Endothelial cell of umbilical vein (primary cell): Measurements from ENCODE around the gene PHF2. TPM values are rescaled to one million over a fixed set of nuclear protein-coding genes. Genes with fewer than 3 reads are reported as not detected.

Experiments used
- BruUV-seq: library from RNA; stranded (reverse); fragments of 400-500 nt; replicated peaks from 2 replicates; lab custom pipeline; 2021; lab: Mats Ljungman, UMichigan
- CTCF ChIA-PET: fragments of 300-600, 350-600 bp; sonication (Branson Sonifier 250); formaldehyde crosslinking; loops from one replicate; lab custom pipeline; 2021; ENCODE audit warnings: antibody characterized with exemption, inconsistent platforms; lab: Charles Lee
- POLR2A ChIA-PET: fragments of 300-600, 350-600 bp; sonication (Branson Sonifier 250); formaldehyde crosslinking; loops from one replicate; lab custom pipeline; 2021; ENCODE audit warnings: antibody characterized with exemption, inconsistent platforms; lab: Charles Lee
- DNase-seq: peaks from one replicate; pipeline ENCODE4 v3.0.0-alpha.2; 2011; ENCODE audit warnings: low read depth, low spot score
- FAIRE-seq: peaks from 2 replicates; lab custom pipeline; 2011; peaks lifted over from hg19 to GRCh38; lab: Jason Lieb, UNC
- H2AFZ ChIP-seq: 2 replicates; pipeline ENCODE4 v1.6.0; 2012; ENCODE audit warnings: low read depth, low read length, control low read depth, inconsistent platforms
- H3K27ac ChIP-seq: 2 replicates; pipeline ENCODE4 v1.5.1; 2011; ENCODE audit warnings: low read depth, mild to moderate bottlenecking, control low read depth, low read length, moderate library complexity; ENCODE audit not compliant: insufficient read depth
- H3K27me3 ChIP-seq, 2 experiments: 2 replicates each; pipeline versions ENCODE4 v1.6.0 to v1.6.1; 2011; ENCODE audit warnings: low read length in 2 of 2, mixed read lengths in 1 of 2; ENCODE audit not compliant: control insufficient read depth in 2 of 2, insufficient read depth in 2 of 2
- H3K36me3 ChIP-seq, 2 experiments: 2 replicates in 1 of 2; 3 replicates in 1 of 2; pipeline ENCODE4 v1.5.1; 2011; ENCODE audit warnings: low read length in 2 of 2, mild to moderate bottlenecking in 1 of 2, moderate library complexity in 1 of 2; ENCODE audit not compliant: control insufficient read depth in 2 of 2, insufficient read depth in 2 of 2; ENCODE audit errors: extremely low read depth in 1 of 2
- H3K4me1 ChIP-seq: 3 replicates; pipeline ENCODE4 v1.5.1; 2011; ENCODE audit warnings: mild to moderate bottlenecking, low read length; ENCODE audit not compliant: control insufficient read depth, insufficient read depth; ENCODE audit errors: extremely low read depth
- H3K4me2 ChIP-seq: 2 replicates; pipeline ENCODE4 v1.6.1; 2011; ENCODE audit warnings: low read length, control low read depth, mixed read lengths; ENCODE audit not compliant: insufficient read depth
- H3K4me3 ChIP-seq, 3 experiments: fragments of 200-600 bp in 1 of 3; sonication (generic), shearing (Covaris generic) in 1 of 3; replicated peaks in 1 of 3; 2 replicates each; pipeline ENCODE4 v1.5.1; 2011 to 2016; ENCODE audit warnings: control low read depth in 3 of 3, low read length in 3 of 3, mild to moderate bottlenecking in 2 of 3, inconsistent platforms in 1 of 3, low read depth in 1 of 3, moderate library complexity in 1 of 3; ENCODE audit not compliant: insufficient read depth in 1 of 3
- H3K79me2 ChIP-seq: 2 replicates; pipeline ENCODE4 v1.6.0; 2012; ENCODE audit warnings: low read length, inconsistent platforms; ENCODE audit not compliant: control insufficient read depth, insufficient read depth
- H3K9ac ChIP-seq: replicated peaks from 2 replicates; pipeline ENCODE3; 2011; ENCODE audit warnings: low read length, control low read depth; ENCODE audit not compliant: insufficient read depth; ENCODE audit errors: extremely low read depth
- H3K9me1 ChIP-seq: replicated peaks from 3 replicates; pipeline ENCODE4 v1.6.0; 2011; ENCODE audit warnings: mild to moderate bottlenecking, low read length; ENCODE audit not compliant: control insufficient read depth, insufficient read depth; ENCODE audit errors: extremely low read depth
- H3K9me3 ChIP-seq: replicated peaks from 2 replicates; pipeline ENCODE4 v1.5.1; 2012; ENCODE audit warnings: low read length, inconsistent platforms; ENCODE audit not compliant: control insufficient read depth, insufficient read depth
- H4K20me1 ChIP-seq: replicated peaks from 2 replicates; pipeline ENCODE3; 2011; ENCODE audit warnings: mild to moderate bottlenecking, low read length; ENCODE audit not compliant: control insufficient read depth, insufficient read depth; ENCODE audit errors: extremely low read depth
- CTCF ChIP-seq, 2 donors: IDR thresholded peaks; 1 replicate in 1 of 2; 2 replicates in 1 of 2; pipeline ENCODE4 v1.5.1; 2011; ENCODE audit warnings: low read length in 2 of 2, mild to moderate bottlenecking in 2 of 2, moderate library complexity in 2 of 2, control low read depth in 1 of 2, inconsistent platforms in 1 of 2, low read depth in 1 of 2; ENCODE audit not compliant: insufficient read depth in 1 of 2; ENCODE audit errors: extremely low read depth in 1 of 2
- EZH2 ChIP-seq: IDR thresholded peaks from 2 replicates; pipeline ENCODE4 v1.6.1; 2012; ENCODE audit warnings: borderline replicate concordance, low read depth, mild to moderate bottlenecking, moderate library complexity, low read length, inconsistent platforms; ENCODE audit not compliant: severe bottlenecking
- GATA2 ChIP-seq: IDR thresholded peaks from 2 replicates; pipeline ENCODE4 v1.7.0; 2011; ENCODE audit warnings: low read depth, mild to moderate bottlenecking, moderate library complexity, mixed read lengths, low read length; ENCODE audit not compliant: insufficient read length, insufficient read depth
- JUN ChIP-seq: IDR thresholded peaks from 2 replicates; pipeline ENCODE4 v1.6.1; 2011; ENCODE audit warnings: borderline replicate concordance, low read depth; ENCODE audit not compliant: insufficient read length, insufficient read depth
- POLR2A ChIP-seq: IDR thresholded peaks from 2 replicates; pipeline ENCODE4 v1.6.1; 2012; ENCODE audit warnings: low read depth, mild to moderate bottlenecking, control low read depth, low read length
- dilution Hi-C: fragments of 300-500 bp; cut with MboI; formaldehyde crosslinking; loops from one replicate; pipeline ENCODE4 v1.15.0; 2019; ENCODE audit warnings: low sequenced_read_pairs; ENCODE audit not compliant: extremely low pct_ligation_motif_present
- intact Hi-C: fragments of 100-400 bp; cut with micrococcal nuclease; formaldehyde crosslinking; loops from one replicate; pipeline ENCODE4 v1.10.0; 2022
- polyA plus RNA-seq, 4 experiments: library from polyadenylated mRNA; depleted of rRNA in 3 of 4; stranded (reverse) in 3 of 4; unstranded in 1 of 4; fragments of >200 nt; gene quantifications; 2 replicates each; pipeline versions ENCODE4 v1.2.1 to v1.2.3, GENCODE V29; 2011 to 2012; ENCODE audit warnings: missing spikeins in 1 of 4
- total RNA-seq: library from RNA; stranded (reverse); gene quantifications from 2 replicates; pipeline ENCODE4 v1.2.3, GENCODE V29; 2021

Gene PHF2
- total and polyA plus RNA-seq, 2 donors (not counting 3 experiments of a cell fraction or from before 2014, with no cell fraction given), result 9.8 to 22.5 TPM

- no TSS peak for BruUV-seq
- Histone ChIP-seq H3K27ac (no peak overlapping the region), H2AFZ (no peak overlapping the region), H3K9me3 (no peaks in the 10 kb centered on the region), H3K27me3 (no peaks in the 10 kb centered on the region), H3K4me3 (no peak overlapping the region), H4K20me1 (no peaks in the 10 kb centered on the region), H3K9me1 (no peaks in the 10 kb centered on the region), H3K36me3 (peaks cover 0 to 18% of the 10 kb centered on the region in 2 experiments), H3K9ac (no peak overlapping the region), H3K4me1 (no peaks in the 10 kb centered on the region), H3K79me2 (no peaks in the 10 kb centered on the region), H3K4me2 (no peak overlapping the region)
- CTCF ChIA-PET, result interaction anchor here (1.0 kb wide), 1 partner anchor 661 kb away, joined by 3 read pairs; no protein-coding TSS in a partner anchor
- POLR2A ChIA-PET, result no interaction called here
- dilution Hi-C loops, result no loop called here
- no peak for DNase-seq
- TF ChIP-seq POLR2A (no peak), EZH2 (no peak), GATA2 (no peak), JUN (no peak)
- intact Hi-C loops, result no loop called here
- no peak for FAIRE-seq
Observed at GRCh38 chr9:93663877-93664548, 87.6 kb downstream of the PHF2 start.

- H3K36me3 ChIP-seq, result peaks cover 0 to 18% of the 10 kb centered on the region in 2 experiments
- H3K27ac ChIP-seq, result no peak overlapping the region
- no peak for DNase-seq
- no peak overlapping the region for H3K9ac ChIP-seq
- POLR2A ChIA-PET, result no interaction called here
- no peak overlapping the region for H3K4me2 ChIP-seq
- H3K9me3 ChIP-seq, result no peaks in the 10 kb centered on the region
- H3K4me1 ChIP-seq, result no peaks in the 10 kb centered on the region
- H2AFZ ChIP-seq, result no peak overlapping the region
- H3K9me1 ChIP-seq, result no peaks in the 10 kb centered on the region
- no peaks in the 10 kb centered on the region for H3K27me3 ChIP-seq
- BruUV-seq, result no TSS peak
- H3K4me3 ChIP-seq, result no peak overlapping the region
- no peaks in the 10 kb centered on the region for H3K79me2 ChIP-seq
- CTCF ChIA-PET, result interaction anchor here (1.0 kb wide), 2 partner anchors 15 to 661 kb away, joined by 3 read pairs; no protein-coding TSS in a partner anchor
- no peak for TF ChIP-seq CTCF (IDR thresholded peaks at IDR 0.05; ENCODE audit: extremely low read depth in 1 of 2, insufficient read depth in 1 of 2, low read depth in 1 of 2, low read length in 2 of 2)
- no peak for TF ChIP-seq POLR2A
- intact Hi-C loops, result no loop called here
- H4K20me1 ChIP-seq, result no peaks in the 10 kb centered on the region
- FAIRE-seq, result no peak
- dilution Hi-C loops, result no loop called here
Observed at GRCh38 chr9:93664549-93665120, 88.3 kb downstream of the PHF2 start.
